Neural crest cell (in vitro differentiated cells): ENCODE data around the gene FOXP1. TPM values are rescaled to one million over a fixed set of nuclear protein-coding genes. Genes with fewer than 3 reads are reported as not detected.

Source experiments
- DNase-seq: peaks from one replicate; pipeline ENCODE4 v3.0.0; 2021; ENCODE audit warnings: low read depth, mixed read lengths, low spot score
- H3K27ac Mint-ChIP-seq: one replicate; pipeline ENCODE4 v1.8.0; 2021; ENCODE audit warnings: mild to moderate bottlenecking, mixed read lengths; ENCODE audit not compliant: unreplicated experiment
- H3K27me3 Mint-ChIP-seq: 2 replicates; pipeline ENCODE4 v1.8.0; 2021; ENCODE audit warnings: low read depth, mild to moderate bottlenecking, mixed read lengths
- H3K36me3 Mint-ChIP-seq: 2 replicates; pipeline ENCODE4 v1.8.0; 2021; ENCODE audit warnings: low read depth, mild to moderate bottlenecking, mixed read lengths
- H3K4me1 Mint-ChIP-seq: 2 replicates; pipeline ENCODE4 v1.8.0; 2021; ENCODE audit warnings: mixed read lengths
- H3K4me3 Mint-ChIP-seq: one replicate; pipeline ENCODE4 v1.8.0; 2021; ENCODE audit warnings: mild to moderate bottlenecking, mixed read lengths
- H3K9me3 Mint-ChIP-seq: 2 replicates; pipeline ENCODE4 v1.8.0; 2021; ENCODE audit warnings: mixed read lengths
- CTCF ChIP-seq: fragments of 200-600 bp; sonication (generic); conservative IDR thresholded peaks from 2 replicates; pipeline ENCODE4 v1.5.0; 2021; ENCODE audit warnings: antibody characterized with exemption, mild to moderate bottlenecking
- total RNA-seq: library from RNA; stranded (reverse); gene quantifications from 2 replicates; pipeline ENCODE4 v1.2.1, GENCODE V29; 2021

Gene FOXP1
- total RNA-seq, 1 donor from 2014 or later: 22.8 TPM

- DNase-seq: no peak
- Mint-ChIP-seq H3K4me3 (no peak overlapping the region), H3K27me3 (no peaks in the 10 kb centered on the region), H3K36me3 (peaks cover 4% of the 10 kb centered on the region), H3K4me1 (no peaks in the 10 kb centered on the region), H3K9me3 (no peaks in the 10 kb centered on the region), H3K27ac (peak overlapping the region; percentile 86)
- no peak for TF ChIP-seq CTCF
Measured at GRCh38 chr3:71559578-71560162, 23.9 kb downstream of the FOXP1 start.

- Mint-ChIP-seq H3K4me3 (no peak overlapping the region), H3K9me3 (no peaks in the 10 kb centered on the region), H3K36me3 (peaks cover 4% of the 10 kb centered on the region), H3K27me3 (no peaks in the 10 kb centered on the region), H3K27ac (no peak overlapping the region), H3K4me1 (no peaks in the 10 kb centered on the region)
- DNase-seq: no peak
- no peak for TF ChIP-seq CTCF
Measured at GRCh38 chr3:71559021-71559420, 24.5 kb downstream of the FOXP1 start.

- H3K36me3 Mint-ChIP-seq: no peaks in the 10 kb centered on the region
- TF ChIP-seq CTCF: no peak
- no peak overlapping the region for H3K27ac Mint-ChIP-seq
- no peak overlapping the region for H3K4me3 Mint-ChIP-seq
- H3K9me3 Mint-ChIP-seq: no peaks in the 10 kb centered on the region
- H3K27me3 Mint-ChIP-seq: no peaks in the 10 kb centered on the region
- no peak for DNase-seq
- no peaks in the 10 kb centered on the region for H3K4me1 Mint-ChIP-seq
Measured at GRCh38 chr3:71554649-71555048, 28.9 kb downstream of the FOXP1 start.

GRCh38 chr3:71551311-71551919 lies 32.1 kb downstream of the FOXP1 start:
- Mint-ChIP-seq H3K36me3 (no peaks in the 10 kb centered on the region), H3K4me3 (no peak overlapping the region), H3K27me3 (no peaks in the 10 kb centered on the region), H3K27ac (no peak overlapping the region), H3K4me1 (peaks cover 9% of the 10 kb centered on the region), H3K9me3 (no peaks in the 10 kb centered on the region)
- no peak for TF ChIP-seq CTCF
- no peak for DNase-seq

- H3K9me3 Mint-ChIP-seq: no peaks in the 10 kb centered on the region
- H3K36me3 Mint-ChIP-seq: no peaks in the 10 kb centered on the region
- TF ChIP-seq CTCF: no peak
- no peak for DNase-seq
- H3K27ac Mint-ChIP-seq: no peak overlapping the region
- H3K4me3 Mint-ChIP-seq: no peak overlapping the region
- H3K27me3 Mint-ChIP-seq: no peaks in the 10 kb centered on the region
- peaks cover 9% of the 10 kb centered on the region for H3K4me1 Mint-ChIP-seq
Measured at GRCh38 chr3:71549951-71550350, 33.6 kb downstream of the FOXP1 start.
